Effector memory CD4-positive, alpha-beta T cell (primary cell): ENCODE data around the gene CBR3.

Experiments
- DNase-seq, 3 donors: peaks; one replicate each; pipeline ENCODE4 v3.0.0-alpha.2; 2020
- H3K27ac ChIP-seq: 2 replicates; pipeline ENCODE4 v1.7.0; 2013; ENCODE audit warnings: mild to moderate bottlenecking, low read length, moderate library complexity; ENCODE audit not compliant: insufficient read depth, poor library complexity, severe bottlenecking
- H3K27me3 ChIP-seq: replicated peaks from 2 replicates; pipeline ENCODE4 v1.7.0; 2013; ENCODE audit warnings: mild to moderate bottlenecking, low read length; ENCODE audit not compliant: insufficient read depth, control insufficient read depth, poor library complexity, severe bottlenecking
- H3K36me3 ChIP-seq: 2 replicates; pipeline ENCODE4 v1.7.0; 2013; ENCODE audit warnings: mild to moderate bottlenecking, low read length, moderate library complexity; ENCODE audit not compliant: control insufficient read depth, insufficient read depth
- H3K4me1 ChIP-seq: 2 replicates; pipeline ENCODE4 v1.7.0; 2013; ENCODE audit warnings: low read length, mild to moderate bottlenecking; ENCODE audit not compliant: control insufficient read depth, insufficient read depth, poor library complexity, severe bottlenecking
- H3K4me3 ChIP-seq: 2 replicates; pipeline ENCODE4 v1.7.0; 2013; ENCODE audit warnings: low read length, low read depth, mild to moderate bottlenecking; ENCODE audit not compliant: insufficient read depth, poor library complexity, severe bottlenecking
- H3K9me3 ChIP-seq: 2 replicates; pipeline ENCODE4 v1.7.0; 2013; ENCODE audit warnings: mild to moderate bottlenecking, low read length, moderate library complexity; ENCODE audit not compliant: control insufficient read depth

CBR3 gene

DNA sequence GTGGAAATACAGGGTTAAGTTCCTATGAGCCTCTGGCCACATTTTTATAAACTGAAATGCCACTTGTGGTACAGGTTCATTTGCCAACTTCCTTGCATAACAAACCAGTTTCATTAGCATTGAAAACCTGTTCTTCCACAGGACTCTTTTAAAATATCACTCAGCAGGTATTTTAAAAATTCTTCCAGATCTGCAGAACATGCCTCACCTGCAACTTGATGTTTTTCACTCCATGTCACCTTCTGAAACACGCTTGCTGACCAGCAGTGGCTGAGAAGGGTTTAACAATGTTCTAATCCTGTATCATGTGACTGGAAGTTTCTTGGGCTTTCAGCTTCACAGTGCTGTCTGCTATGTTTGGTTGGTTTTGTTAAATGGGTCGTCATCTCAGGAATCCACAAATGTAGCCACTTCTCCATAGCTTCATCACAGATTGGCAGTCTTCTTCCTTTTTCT lies 17.6 kb upstream of the CBR3 start:
- Histone ChIP-seq H3K36me3 (no peaks in the 10 kb centered on the region), H3K27me3 (no peaks in the 10 kb centered on the region), H3K4me3 (no peak overlapping the region), H3K4me1 (no peaks in the 10 kb centered on the region), H3K27ac (no peak overlapping the region), H3K9me3 (no peaks in the 10 kb centered on the region)
- DNase-seq: no peak

- no peak overlapping the region for H3K27ac ChIP-seq
- H3K4me3 ChIP-seq: no peak overlapping the region
These were observed 14.5 kb upstream of the CBR3 start for GRCh38 chr21:36120304-36120888.

GRCh38 chr21:36122977-36123376 lies 11.9 kb upstream of the CBR3 start:
- Histone ChIP-seq H3K27ac (no peak overlapping the region), H3K36me3 (no peaks in the 10 kb centered on the region), H3K27me3 (no peaks in the 10 kb centered on the region), H3K9me3 (no peaks in the 10 kb centered on the region), H3K4me3 (no peak overlapping the region), H3K4me1 (no peaks in the 10 kb centered on the region)
- no peak for DNase-seq

More at GRCh38 chr21:36120304-36120888, 14.5 kb upstream of the CBR3 start:
- no peak for DNase-seq
- H3K9me3 ChIP-seq: no peaks in the 10 kb centered on the region
- no peaks in the 10 kb centered on the region for H3K4me1 ChIP-seq
- H3K27me3 ChIP-seq: no peaks in the 10 kb centered on the region
- no peaks in the 10 kb centered on the region for H3K36me3 ChIP-seq

GRCh38 chr21:36124395-36124794 lies 10.5 kb upstream of the CBR3 start:
- no peaks in the 10 kb centered on the region for H3K9me3 ChIP-seq
- H3K4me1 ChIP-seq: no peaks in the 10 kb centered on the region
- H3K27ac ChIP-seq: no peak overlapping the region
- no peaks in the 10 kb centered on the region for H3K36me3 ChIP-seq
- DNase-seq: no peak
- H3K4me3 ChIP-seq: no peak overlapping the region
- H3K27me3 ChIP-seq: no peaks in the 10 kb centered on the region

DNA sequence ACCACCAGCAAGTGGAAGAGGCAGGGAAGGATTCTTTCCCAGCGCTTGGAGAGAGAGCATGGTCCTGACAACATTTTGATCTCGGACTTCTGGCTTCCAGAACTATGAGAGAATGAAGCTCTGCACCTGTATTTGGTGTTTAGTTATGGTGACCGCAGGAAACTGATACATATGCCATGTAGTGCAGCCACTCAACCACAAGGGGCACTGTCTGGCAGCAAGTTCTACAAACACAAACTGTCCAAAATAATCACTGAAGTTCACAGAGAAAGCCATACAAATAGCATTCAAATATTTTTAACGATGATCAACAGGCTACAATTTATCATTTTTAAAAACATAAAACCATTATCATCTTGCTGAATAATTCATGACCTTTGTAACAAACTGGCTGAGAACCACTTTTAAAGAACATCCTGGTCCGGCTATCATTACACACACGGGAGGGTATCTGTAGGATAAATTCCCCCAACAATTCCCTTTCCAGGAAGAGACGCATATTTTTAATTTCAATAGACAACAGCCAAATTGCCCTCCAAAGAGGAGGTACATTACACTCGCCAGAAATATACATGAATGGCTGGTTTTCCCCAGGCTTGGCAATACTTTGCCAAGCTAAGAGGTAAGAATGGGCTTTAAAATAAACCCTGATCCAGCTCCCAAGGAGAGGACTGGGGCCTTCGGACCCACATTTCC lies 9.2 kb upstream of the CBR3 start:
- no peaks in the 10 kb centered on the region for H3K9me3 ChIP-seq
- DNase-seq: peak in 1 of 3 donors; percentile 38

DNA sequence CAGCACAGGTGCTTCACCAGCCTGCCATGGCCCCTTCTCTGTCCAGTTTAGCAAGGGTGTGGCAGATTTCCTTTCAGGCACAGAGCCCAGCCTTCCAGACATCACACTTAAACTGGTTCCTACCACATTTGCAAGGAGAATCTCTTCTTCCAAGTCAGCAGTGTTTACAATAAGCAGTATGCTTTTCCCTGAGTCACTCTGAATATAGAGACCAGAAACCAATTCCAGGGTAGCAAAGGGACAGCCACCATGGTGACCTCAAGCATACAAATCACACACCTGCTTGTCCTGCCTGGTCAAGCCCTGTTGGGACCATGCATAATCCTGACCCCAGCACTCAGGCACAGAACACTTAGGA lies 8.7 kb upstream of the CBR3 start:
- H3K9me3 ChIP-seq: no peaks in the 10 kb centered on the region
- H3K4me3 ChIP-seq: no peak overlapping the region
- H3K4me1 ChIP-seq: peaks cover 6% of the 10 kb centered on the region
- no peak for DNase-seq
- no peak overlapping the region for H3K27ac ChIP-seq
- no peaks in the 10 kb centered on the region for H3K36me3 ChIP-seq
- no peaks in the 10 kb centered on the region for H3K27me3 ChIP-seq

More for the DNA sequence above, 9.2 kb upstream of the CBR3 start:
- Histone ChIP-seq H3K4me3 (no peak overlapping the region), H3K27me3 (no peaks in the 10 kb centered on the region), H3K27ac (no peak overlapping the region), H3K36me3 (no peaks in the 10 kb centered on the region), H3K4me1 (peaks cover 3% of the 10 kb centered on the region)

DNA sequence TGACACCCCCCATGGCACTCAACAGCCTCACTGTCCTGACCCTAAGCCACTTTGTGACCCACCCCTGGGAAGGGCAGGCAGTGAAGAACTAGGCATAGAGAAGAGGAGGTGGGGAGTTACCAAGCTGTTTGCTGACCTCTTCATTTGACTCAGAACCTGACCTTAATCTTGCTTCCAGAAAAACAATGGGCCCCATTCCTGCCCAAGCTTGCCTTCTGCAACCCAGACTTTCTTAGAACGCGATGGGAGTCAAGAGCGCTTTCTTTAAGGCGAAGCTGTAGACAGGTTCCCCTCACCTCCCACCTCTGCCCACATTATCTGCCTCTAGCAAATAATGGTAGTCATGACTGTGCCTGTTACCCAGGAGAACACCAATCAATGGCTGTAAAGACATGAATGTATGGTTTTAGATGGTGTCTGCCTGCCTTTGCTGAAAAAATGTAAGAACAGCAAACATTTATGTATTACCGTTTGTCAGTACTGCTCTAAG lies 8.2 kb upstream of the CBR3 start:
- no peaks in the 10 kb centered on the region for H3K27me3 ChIP-seq
- no peak overlapping the region for H3K4me3 ChIP-seq
- H3K27ac ChIP-seq: no peak overlapping the region
- no peak for DNase-seq
- H3K4me1 ChIP-seq: peaks cover 6% of the 10 kb centered on the region
- no peaks in the 10 kb centered on the region for H3K9me3 ChIP-seq
- no peaks in the 10 kb centered on the region for H3K36me3 ChIP-seq

- H3K36me3 ChIP-seq: no peaks in the 10 kb centered on the region
- peaks cover 6% of the 10 kb centered on the region for H3K4me1 ChIP-seq
- no peak for DNase-seq
- no peak overlapping the region for H3K4me3 ChIP-seq
- no peaks in the 10 kb centered on the region for H3K27me3 ChIP-seq
- no peaks in the 10 kb centered on the region for H3K9me3 ChIP-seq
- no peak overlapping the region for H3K27ac ChIP-seq
These were observed 7.5 kb upstream of the CBR3 start for GRCh38 chr21:36127250-36127904.

- Histone ChIP-seq H3K27me3 (no peaks in the 10 kb centered on the region), H3K27ac (no peak overlapping the region), H3K9me3 (no peaks in the 10 kb centered on the region), H3K4me1 (peaks cover 6% of the 10 kb centered on the region), H3K36me3 (no peaks in the 10 kb centered on the region), H3K4me3 (no peak overlapping the region)
- no peak for DNase-seq
These were observed 6.9 kb upstream of the CBR3 start for GRCh38 chr21:36127977-36128376.

- Histone ChIP-seq H3K27ac (no peak overlapping the region), H3K4me1 (peaks cover 6% of the 10 kb centered on the region), H3K4me3 (no peak overlapping the region), H3K9me3 (no peaks in the 10 kb centered on the region), H3K27me3 (no peaks in the 10 kb centered on the region), H3K36me3 (no peaks in the 10 kb centered on the region)
- no peak for DNase-seq
These were observed 5.7 kb upstream of the CBR3 start for GRCh38 chr21:36129219-36129618.
